ENCODE results near the gene UBR1. TPM values are rescaled to one million over a fixed set of nuclear protein-coding genes. Genes with fewer than 3 reads are reported as not detected.

The UBR1 gene
- polyA plus RNA-seq, 4 donors, result 4.3 to 17.7 (median 6.4) TPM

DNA sequence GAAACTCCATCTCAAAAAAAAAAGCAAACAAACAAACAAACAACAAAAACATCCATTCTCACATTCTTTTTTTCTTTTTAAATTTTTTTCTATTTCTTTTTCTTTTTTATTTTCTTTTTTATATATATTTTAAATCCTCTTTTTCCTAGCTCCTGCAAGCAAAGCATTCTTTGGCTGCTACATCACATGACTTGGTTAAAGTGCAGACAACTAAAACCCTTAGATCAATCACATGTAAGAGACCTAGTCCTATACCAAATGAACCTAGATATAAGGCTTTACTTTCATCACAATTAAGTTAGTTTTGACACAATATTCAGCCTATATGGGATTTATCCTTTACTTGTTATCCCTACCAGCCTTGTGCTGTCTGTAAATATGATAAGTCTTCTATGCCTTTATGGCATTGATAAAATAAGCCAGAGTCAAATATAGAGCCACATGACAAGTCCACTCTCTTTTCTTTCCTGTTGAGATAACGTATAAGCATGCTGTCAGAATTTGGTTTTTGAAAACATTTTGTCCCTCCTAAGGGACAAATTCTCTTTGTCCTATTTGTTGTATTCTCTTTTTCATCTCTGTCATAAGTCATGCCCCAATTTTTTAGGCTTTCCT, 11.3 kb downstream of the UBR1 start:
- 54 to 78% (median 69%) methylated on average over 1 of the region's 1 CpG for WGBS, 3 donors
- H3K4me3 ChIP-seq (ENCODE audit: low read depth in 1 of 3, low read length in 3 of 3), result no peak overlapping the region
- H3K9me3 ChIP-seq (ENCODE audit: control insufficient read depth in 2 of 2, insufficient read depth in 1 of 2, low read depth in 1 of 2, low read length in 1 of 2), result no peaks in the 10 kb centered on the region
- H3K4me1 ChIP-seq (ENCODE audit: control insufficient read depth in 3 of 3, insufficient read depth in 2 of 3, low read depth in 1 of 3, low read length in 2 of 3), result peaks cover 0 to 6% (median 0%) of the 10 kb centered on the region in 3 donors
- FAIRE-seq, result no peak
- peak overlapping the region in 1 of 3 donors; percentile 9 for H3K27ac ChIP-seq (ENCODE audit: low read depth in 1 of 3, low read length in 2 of 3)
- H3K36me3 ChIP-seq (ENCODE audit: control insufficient read depth in 3 of 3, insufficient read depth in 2 of 3, low read depth in 1 of 3, low read length in 3 of 3), result peaks cover 0 to 3% (median 0%) of the 10 kb centered on the region in 3 donors
- peak in 1 of 2 donors; percentile 38 for DNase-seq
- no peaks in the 10 kb centered on the region for H3K27me3 ChIP-seq (ENCODE audit: control insufficient read depth in 3 of 3, insufficient read depth in 3 of 3, low read length in 3 of 3)

DNA sequence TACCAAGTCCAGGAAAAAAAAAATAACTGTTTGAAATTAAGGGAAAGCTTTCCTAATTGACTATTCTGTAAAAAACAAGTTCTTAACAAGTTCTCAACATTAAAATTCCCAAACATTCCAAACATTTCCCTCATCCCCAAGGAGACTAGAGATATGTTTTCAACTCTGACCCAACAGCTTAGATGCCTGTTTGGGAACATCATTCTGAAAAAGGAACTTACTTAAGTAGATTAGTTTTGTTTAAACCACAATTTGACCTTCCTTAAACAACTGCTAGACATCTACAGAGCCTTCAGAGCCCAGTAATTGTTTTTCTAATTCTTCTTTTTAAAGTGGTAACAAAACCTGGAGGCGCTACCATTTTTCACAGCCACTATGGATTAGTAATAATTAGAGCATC, 12.8 kb downstream of the UBR1 start:
- H3K4me1 ChIP-seq (ENCODE audit: control insufficient read depth in 3 of 3, insufficient read depth in 2 of 3, low read depth in 1 of 3, low read length in 2 of 3), result peaks cover 0 to 6% (median 0%) of the 10 kb centered on the region in 3 donors
- WGBS, 3 donors, result 75 to 97% (median 88%) methylated on average over 1 of the region's 1 CpG
- H3K9me3 ChIP-seq (ENCODE audit: control insufficient read depth in 2 of 2, insufficient read depth in 1 of 2, low read depth in 1 of 2, low read length in 1 of 2), result no peaks in the 10 kb centered on the region
- peaks cover 0 to 3% (median 0%) of the 10 kb centered on the region in 3 donors for H3K36me3 ChIP-seq (ENCODE audit: control insufficient read depth in 3 of 3, insufficient read depth in 2 of 3, low read depth in 1 of 3, low read length in 3 of 3)
- DNase-seq, result no peak
- no peak overlapping the region for H3K27ac ChIP-seq (ENCODE audit: low read depth in 1 of 3, low read length in 2 of 3)
- H3K4me3 ChIP-seq (ENCODE audit: low read depth in 1 of 3, low read length in 3 of 3), result no peak overlapping the region
- FAIRE-seq, result no peak
- no peaks in the 10 kb centered on the region for H3K27me3 ChIP-seq (ENCODE audit: control insufficient read depth in 3 of 3, insufficient read depth in 3 of 3, low read length in 3 of 3)

DNA sequence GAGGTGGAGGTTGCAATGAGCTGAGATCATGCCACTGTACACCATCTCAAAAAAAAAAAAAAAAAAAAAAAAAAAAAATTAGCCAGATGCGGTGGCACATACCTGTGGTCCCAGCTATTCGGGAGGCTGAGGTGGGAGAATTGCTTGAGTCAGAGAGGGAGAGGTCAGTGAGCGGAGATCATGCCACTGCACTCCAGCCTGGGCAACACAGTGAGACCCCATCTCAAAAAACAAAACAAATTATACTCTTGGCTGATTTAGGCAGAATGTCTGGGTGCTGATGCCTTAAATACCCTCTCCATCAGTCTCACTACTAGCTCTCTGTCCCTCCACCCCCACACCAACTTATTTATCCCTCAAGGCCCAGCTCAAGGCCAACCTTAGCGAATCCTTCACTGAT, 14.0 kb downstream of the UBR1 start:
- FAIRE-seq, result no peak
- 96 to 99% (median 97%) methylated on average over 3 to 4 of the region's 4 CpGs for WGBS, 3 donors
- Histone ChIP-seq H3K36me3 (ENCODE audit: control insufficient read depth in 3 of 3, insufficient read depth in 2 of 3, low read depth in 1 of 3, low read length in 3 of 3) (peaks cover 0 to 5% (median 0%) of the 10 kb centered on the region in 3 donors), H3K27me3 (ENCODE audit: control insufficient read depth in 3 of 3, insufficient read depth in 3 of 3, low read length in 3 of 3) (no peaks in the 10 kb centered on the region), H3K27ac (ENCODE audit: low read depth in 1 of 3, low read length in 2 of 3) (no peak overlapping the region), H3K4me1 (ENCODE audit: control insufficient read depth in 3 of 3, insufficient read depth in 2 of 3, low read depth in 1 of 3, low read length in 2 of 3) (peaks cover 0 to 6% (median 0%) of the 10 kb centered on the region in 3 donors), H3K4me3 (ENCODE audit: low read depth in 1 of 3, low read length in 3 of 3) (no peak overlapping the region), H3K9me3 (ENCODE audit: control insufficient read depth in 2 of 2, insufficient read depth in 1 of 2, low read depth in 1 of 2, low read length in 1 of 2) (no peaks in the 10 kb centered on the region)
- no peak for DNase-seq

DNA sequence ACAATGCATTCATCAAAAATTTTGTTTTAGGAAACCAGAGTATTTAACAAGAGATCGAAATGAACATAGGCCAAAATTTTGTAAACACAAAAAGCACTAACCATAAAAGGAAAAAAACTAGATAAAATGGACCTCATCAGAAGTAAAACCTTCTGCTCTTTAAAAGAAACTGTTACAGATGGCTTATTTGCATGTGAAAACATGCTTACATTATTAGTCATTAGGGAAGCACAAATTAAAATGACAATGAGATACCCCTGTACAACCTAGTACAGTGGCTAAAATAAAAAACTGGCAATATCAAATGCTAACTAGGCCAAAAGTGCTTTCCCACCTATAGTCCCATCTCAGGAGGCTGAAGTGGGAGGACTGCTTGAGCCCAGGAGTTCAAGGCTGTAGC, 19.3 kb downstream of the UBR1 start:
- DNase-seq, result no peak

DNA sequence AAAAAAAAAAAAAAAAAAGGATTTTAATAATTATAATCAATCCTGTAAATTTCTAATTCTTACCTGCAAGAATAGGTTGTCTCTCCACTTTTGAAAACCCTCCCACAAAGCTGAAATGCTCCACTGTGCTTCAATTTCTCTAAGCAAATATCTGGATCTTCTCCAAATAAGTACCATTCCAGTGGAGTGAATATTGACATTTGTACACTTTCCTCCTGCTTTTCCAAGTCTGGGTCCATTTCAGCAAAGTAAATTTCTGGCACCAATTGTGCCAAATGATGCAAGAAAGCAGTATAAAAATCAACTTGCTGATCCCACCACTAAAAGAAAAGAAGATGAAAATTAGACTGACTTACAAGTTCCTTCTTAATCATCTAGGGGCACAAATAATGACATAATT, 19.9 kb downstream of the UBR1 start:
- H3K4me3 ChIP-seq (ENCODE audit: low read depth in 1 of 3, low read length in 3 of 3), result no peak overlapping the region
- no peaks in the 10 kb centered on the region for H3K4me1 ChIP-seq (ENCODE audit: control insufficient read depth in 3 of 3, insufficient read depth in 2 of 3, low read depth in 1 of 3, low read length in 2 of 3)
- DNase-seq (no peak), FAIRE-seq (no peak)
- H3K27me3 ChIP-seq (ENCODE audit: control insufficient read depth in 3 of 3, insufficient read depth in 3 of 3, low read length in 3 of 3), result no peaks in the 10 kb centered on the region
- H3K36me3 ChIP-seq (ENCODE audit: control insufficient read depth in 3 of 3, insufficient read depth in 2 of 3, low read depth in 1 of 3, low read length in 3 of 3), result peaks cover 0 to 22% (median 0%) of the 10 kb centered on the region in 3 donors
- no peaks in the 10 kb centered on the region for H3K9me3 ChIP-seq (ENCODE audit: control insufficient read depth in 2 of 2, insufficient read depth in 1 of 2, low read depth in 1 of 2, low read length in 1 of 2)
- no peak overlapping the region for H3K27ac ChIP-seq (ENCODE audit: low read depth in 1 of 3, low read length in 2 of 3)

More for the DNA sequence above, 19.3 kb downstream of the UBR1 start:
- peaks cover 0 to 19% (median 0%) of the 10 kb centered on the region in 3 donors for H3K36me3 ChIP-seq (ENCODE audit: control insufficient read depth in 3 of 3, insufficient read depth in 2 of 3, low read depth in 1 of 3, low read length in 3 of 3)
- H3K4me3 ChIP-seq (ENCODE audit: low read depth in 1 of 3, low read length in 3 of 3), result no peak overlapping the region
- WGBS, 3 donors, result 54 to 83% (median 76%) methylated on average over 1 of the region's 1 CpG
- H3K27me3 ChIP-seq (ENCODE audit: control insufficient read depth in 3 of 3, insufficient read depth in 3 of 3, low read length in 3 of 3), result no peaks in the 10 kb centered on the region
- no peak for FAIRE-seq
- no peaks in the 10 kb centered on the region for H3K4me1 ChIP-seq (ENCODE audit: control insufficient read depth in 3 of 3, insufficient read depth in 2 of 3, low read depth in 1 of 3, low read length in 2 of 3)
- no peak overlapping the region for H3K27ac ChIP-seq (ENCODE audit: low read depth in 1 of 3, low read length in 2 of 3)
- H3K9me3 ChIP-seq (ENCODE audit: control insufficient read depth in 2 of 2, insufficient read depth in 1 of 2, low read depth in 1 of 2, low read length in 1 of 2), result no peaks in the 10 kb centered on the region

DNA sequence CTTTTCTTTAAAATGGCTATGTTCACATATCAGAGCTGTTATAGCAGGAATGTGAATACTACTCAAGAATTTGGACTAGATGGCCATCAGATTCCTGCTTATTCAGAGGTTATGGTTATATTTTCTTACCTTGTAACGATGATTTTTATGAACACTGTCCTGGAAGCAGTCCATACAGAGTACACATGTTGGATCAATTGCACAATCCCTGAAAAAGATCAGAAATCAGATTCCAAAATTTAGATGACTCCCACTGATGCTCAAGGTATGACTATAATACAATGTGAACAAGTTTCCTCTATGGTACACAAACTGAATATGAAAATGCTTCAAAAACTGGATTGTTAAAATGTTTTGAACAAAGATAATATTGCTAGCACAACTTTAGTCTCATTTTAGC, 23.3 kb downstream of the UBR1 start:
- FAIRE-seq (no peak), DNase-seq (no peak)
- Histone ChIP-seq H3K4me3 (ENCODE audit: low read depth in 1 of 3, low read length in 3 of 3) (no peak overlapping the region), H3K36me3 (ENCODE audit: control insufficient read depth in 3 of 3, insufficient read depth in 2 of 3, low read depth in 1 of 3, low read length in 3 of 3) (peaks cover 0 to 26% (median 0%) of the 10 kb centered on the region in 3 donors), H3K27me3 (ENCODE audit: control insufficient read depth in 3 of 3, insufficient read depth in 3 of 3, low read length in 3 of 3) (no peaks in the 10 kb centered on the region), H3K27ac (ENCODE audit: low read depth in 1 of 3, low read length in 2 of 3) (no peak overlapping the region), H3K4me1 (ENCODE audit: control insufficient read depth in 3 of 3, insufficient read depth in 2 of 3, low read depth in 1 of 3, low read length in 2 of 3) (no peaks in the 10 kb centered on the region), H3K9me3 (ENCODE audit: control insufficient read depth in 2 of 2, insufficient read depth in 1 of 2, low read depth in 1 of 2, low read length in 1 of 2) (no peaks in the 10 kb centered on the region)
- 84 to 97% (median 91%) methylated on average over 1 of the region's 1 CpG for WGBS, 3 donors

DNA sequence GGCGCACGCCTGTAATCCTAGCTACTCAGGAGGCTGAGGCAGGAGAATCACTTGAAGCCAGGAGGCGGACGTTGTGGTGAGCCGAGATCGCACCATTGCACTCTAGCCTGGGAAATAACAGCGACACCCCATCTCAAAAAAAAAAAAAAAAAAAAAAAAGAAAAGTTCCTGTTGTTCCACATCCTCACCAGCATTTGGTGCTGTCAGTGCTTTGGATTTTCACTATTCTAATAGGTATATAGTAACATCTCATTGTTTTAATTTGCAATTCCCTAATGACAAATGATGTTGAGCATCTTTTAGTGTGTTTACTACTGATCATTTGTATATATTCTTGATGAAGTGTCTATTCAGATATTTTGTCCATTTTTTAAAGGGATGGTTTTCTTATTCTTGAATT, 24.6 kb downstream of the UBR1 start:
- no peak overlapping the region for H3K27ac ChIP-seq (ENCODE audit: low read depth in 1 of 3, low read length in 2 of 3)
- H3K36me3 ChIP-seq (ENCODE audit: control insufficient read depth in 3 of 3, insufficient read depth in 2 of 3, low read depth in 1 of 3, low read length in 3 of 3), result peaks cover 0 to 22% (median 0%) of the 10 kb centered on the region in 3 donors
- FAIRE-seq, result no peak
- no peaks in the 10 kb centered on the region for H3K9me3 ChIP-seq (ENCODE audit: control insufficient read depth in 2 of 2, insufficient read depth in 1 of 2, low read depth in 1 of 2, low read length in 1 of 2)
- no peak overlapping the region for H3K4me3 ChIP-seq (ENCODE audit: low read depth in 1 of 3, low read length in 3 of 3)
- H3K4me1 ChIP-seq (ENCODE audit: control insufficient read depth in 3 of 3, insufficient read depth in 2 of 3, low read depth in 1 of 3, low read length in 2 of 3), result no peaks in the 10 kb centered on the region
- no peak for DNase-seq
- H3K27me3 ChIP-seq (ENCODE audit: control insufficient read depth in 3 of 3, insufficient read depth in 3 of 3, low read length in 3 of 3), result no peaks in the 10 kb centered on the region
- 98 to 100% (median 98%) methylated on average over 7 of the region's 7 CpGs for WGBS, 3 donors

DNA sequence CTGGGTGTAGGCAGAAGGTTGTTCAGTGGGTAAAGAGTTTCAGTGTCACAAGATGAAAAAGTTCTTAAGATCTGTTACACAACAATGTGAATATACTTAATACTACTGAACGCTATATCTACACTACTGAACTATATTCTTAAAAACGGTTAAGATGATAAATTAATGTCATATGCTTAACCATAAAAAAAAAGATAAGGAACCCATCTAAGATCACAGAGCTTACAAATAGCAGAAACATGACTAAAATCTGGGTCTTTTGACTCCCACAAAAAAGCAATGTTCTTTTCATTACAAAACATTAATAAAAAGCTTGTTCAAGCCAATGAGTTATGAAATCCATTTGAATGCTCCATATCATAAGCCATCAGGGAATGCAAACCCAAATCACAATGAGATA, 34.4 kb downstream of the UBR1 start:
- FAIRE-seq, result no peak
- H3K36me3 ChIP-seq (ENCODE audit: control insufficient read depth in 3 of 3, insufficient read depth in 2 of 3, low read depth in 1 of 3, low read length in 3 of 3), result peaks cover 5 to 30% (median 22%) of the 10 kb centered on the region in 3 donors

DNA sequence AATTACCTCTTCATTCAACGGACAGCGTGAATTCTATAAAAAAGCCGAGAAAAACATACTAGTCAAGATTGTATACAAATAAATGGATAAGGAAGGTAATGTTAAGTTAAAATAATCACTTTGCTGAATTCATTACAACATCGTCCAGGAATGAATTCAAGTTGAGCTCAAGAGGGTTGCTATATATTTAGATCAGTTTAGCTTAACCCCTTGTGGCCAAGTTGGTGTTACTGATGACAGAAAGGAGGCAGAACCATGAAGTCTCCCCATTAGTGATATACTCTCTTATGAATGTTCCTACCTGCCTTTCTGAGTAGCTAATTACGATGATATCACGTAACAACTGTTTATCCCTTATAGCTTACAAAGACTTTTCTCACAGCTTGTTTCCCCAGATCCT, 34.9 kb downstream of the UBR1 start:
- 89 to 97% (median 97%) methylated on average over 6 of the region's 6 CpGs for WGBS, 3 donors
- H3K9me3 ChIP-seq (ENCODE audit: control insufficient read depth in 2 of 2, insufficient read depth in 1 of 2, low read depth in 1 of 2, low read length in 1 of 2), result no peaks in the 10 kb centered on the region
- peaks cover 5 to 30% (median 22%) of the 10 kb centered on the region in 3 donors for H3K36me3 ChIP-seq (ENCODE audit: control insufficient read depth in 3 of 3, insufficient read depth in 2 of 3, low read depth in 1 of 3, low read length in 3 of 3)
- H3K4me3 ChIP-seq (ENCODE audit: low read depth in 1 of 3, low read length in 3 of 3), result no peak overlapping the region
- no peak for DNase-seq
- H3K27me3 ChIP-seq (ENCODE audit: control insufficient read depth in 3 of 3, insufficient read depth in 3 of 3, low read length in 3 of 3), result no peaks in the 10 kb centered on the region
- no peak overlapping the region for H3K27ac ChIP-seq (ENCODE audit: low read depth in 1 of 3, low read length in 2 of 3)
- H3K4me1 ChIP-seq (ENCODE audit: control insufficient read depth in 3 of 3, insufficient read depth in 2 of 3, low read depth in 1 of 3, low read length in 2 of 3), result no peaks in the 10 kb centered on the region
- FAIRE-seq, result no peak

More for the DNA sequence above, 34.4 kb downstream of the UBR1 start:
- H3K4me1 ChIP-seq (ENCODE audit: control insufficient read depth in 3 of 3, insufficient read depth in 2 of 3, low read depth in 1 of 3, low read length in 2 of 3), result no peaks in the 10 kb centered on the region
- DNase-seq, result no peak
- H3K9me3 ChIP-seq (ENCODE audit: control insufficient read depth in 2 of 2, insufficient read depth in 1 of 2, low read depth in 1 of 2, low read length in 1 of 2), result no peaks in the 10 kb centered on the region
- WGBS, 3 donors, result 82 to 88% (median 86%) methylated on average over 2 of the region's 2 CpGs
- no peak overlapping the region for H3K27ac ChIP-seq (ENCODE audit: low read depth in 1 of 3, low read length in 2 of 3)
- H3K27me3 ChIP-seq (ENCODE audit: control insufficient read depth in 3 of 3, insufficient read depth in 3 of 3, low read length in 3 of 3), result no peaks in the 10 kb centered on the region
- no peak overlapping the region for H3K4me3 ChIP-seq (ENCODE audit: low read depth in 1 of 3, low read length in 3 of 3)

All from small intestine (tissue), 7 donors.